ENCODE results near the gene KIAA2012. TPM values are rescaled to one million over a fixed set of nuclear protein-coding genes. Genes with fewer than 3 reads are reported as not detected.

Gene KIAA2012
- total and polyA plus RNA-seq, 4 donors, result under 0.01 to 0.61 (median 0.42) TPM

DNA sequence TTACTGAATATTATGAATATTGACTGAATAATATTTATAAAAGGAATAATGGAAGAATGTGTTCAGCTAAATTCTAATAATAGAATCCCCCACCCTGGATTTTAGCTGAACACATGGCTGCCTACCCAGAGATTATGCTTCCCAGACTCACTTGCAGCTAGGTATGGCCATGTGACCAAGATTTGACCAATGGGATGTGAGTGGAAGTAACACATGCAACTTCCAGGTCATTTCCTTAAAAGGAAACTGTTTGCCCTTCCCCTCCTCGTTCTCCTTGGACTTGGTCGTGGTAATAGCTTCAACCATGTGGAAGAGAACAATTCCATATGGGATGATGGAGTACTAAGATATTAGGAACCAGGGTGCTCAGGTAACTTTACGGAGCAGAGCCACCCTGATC, 47.8 kb downstream of the KIAA2012 start:
- no peaks in the 10 kb centered on the region for H3K27me3 ChIP-seq (ENCODE audit: control insufficient read depth in 4 of 4, insufficient read depth in 4 of 4, low read length in 3 of 4)
- H3K36me3 ChIP-seq (ENCODE audit: control insufficient read depth in 4 of 4, insufficient read depth in 3 of 4, low read depth in 1 of 4, low read length in 3 of 4), result no peaks in the 10 kb centered on the region
- H3K4me3 ChIP-seq (ENCODE audit: low read depth in 1 of 3, low read length in 3 of 3), result no peak overlapping the region
- TF ChIP-seq FOXA2 (IDR thresholded peaks at IDR 0.05) (no peak), SP1 (IDR thresholded peaks at IDR 0.05) (no peak), RAD21 (IDR thresholded peaks at IDR 0.05) (no peak), FOXA1 (IDR thresholded peaks at IDR 0.05) (no peak), RXRA (IDR thresholded peaks at IDR 0.05) (no peak), YY1 (IDR thresholded peaks at IDR 0.05) (no peak), GABPA (IDR thresholded peaks at IDR 0.05 in 1 of 2, conservative IDR thresholded peaks at IDR 0.05 in 1 of 2) (no peak), TAF1 (conservative IDR thresholded peaks at IDR 0.05) (no peak), EGR1 (IDR thresholded peaks at IDR 0.05; ENCODE audit: low read depth in 2 of 2) (no peak), NR2F2 (IDR thresholded peaks at IDR 0.05) (no peak), HNF4A (conservative IDR thresholded peaks at IDR 0.05) (no peak)
- TF ChIP-seq, protein P1, sequence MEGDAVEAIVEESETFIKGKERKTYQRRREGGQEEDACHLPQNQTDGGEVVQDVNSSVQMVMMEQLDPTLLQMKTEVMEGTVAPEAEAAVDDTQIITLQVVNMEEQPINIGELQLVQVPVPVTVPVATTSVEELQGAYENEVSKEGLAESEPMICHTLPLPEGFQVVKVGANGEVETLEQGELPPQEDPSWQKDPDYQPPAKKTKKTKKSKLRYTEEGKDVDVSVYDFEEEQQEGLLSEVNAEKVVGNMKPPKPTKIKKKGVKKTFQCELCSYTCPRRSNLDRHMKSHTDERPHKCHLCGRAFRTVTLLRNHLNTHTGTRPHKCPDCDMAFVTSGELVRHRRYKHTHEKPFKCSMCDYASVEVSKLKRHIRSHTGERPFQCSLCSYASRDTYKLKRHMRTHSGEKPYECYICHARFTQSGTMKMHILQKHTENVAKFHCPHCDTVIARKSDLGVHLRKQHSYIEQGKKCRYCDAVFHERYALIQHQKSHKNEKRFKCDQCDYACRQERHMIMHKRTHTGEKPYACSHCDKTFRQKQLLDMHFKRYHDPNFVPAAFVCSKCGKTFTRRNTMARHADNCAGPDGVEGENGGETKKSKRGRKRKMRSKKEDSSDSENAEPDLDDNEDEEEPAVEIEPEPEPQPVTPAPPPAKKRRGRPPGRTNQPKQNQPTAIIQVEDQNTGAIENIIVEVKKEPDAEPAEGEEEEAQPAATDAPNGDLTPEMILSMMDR (IDR thresholded peaks at IDR 0.05; ENCODE audit: low read depth, low read length, missing input control), result no peak
- TF ChIP-seq, protein P2, sequence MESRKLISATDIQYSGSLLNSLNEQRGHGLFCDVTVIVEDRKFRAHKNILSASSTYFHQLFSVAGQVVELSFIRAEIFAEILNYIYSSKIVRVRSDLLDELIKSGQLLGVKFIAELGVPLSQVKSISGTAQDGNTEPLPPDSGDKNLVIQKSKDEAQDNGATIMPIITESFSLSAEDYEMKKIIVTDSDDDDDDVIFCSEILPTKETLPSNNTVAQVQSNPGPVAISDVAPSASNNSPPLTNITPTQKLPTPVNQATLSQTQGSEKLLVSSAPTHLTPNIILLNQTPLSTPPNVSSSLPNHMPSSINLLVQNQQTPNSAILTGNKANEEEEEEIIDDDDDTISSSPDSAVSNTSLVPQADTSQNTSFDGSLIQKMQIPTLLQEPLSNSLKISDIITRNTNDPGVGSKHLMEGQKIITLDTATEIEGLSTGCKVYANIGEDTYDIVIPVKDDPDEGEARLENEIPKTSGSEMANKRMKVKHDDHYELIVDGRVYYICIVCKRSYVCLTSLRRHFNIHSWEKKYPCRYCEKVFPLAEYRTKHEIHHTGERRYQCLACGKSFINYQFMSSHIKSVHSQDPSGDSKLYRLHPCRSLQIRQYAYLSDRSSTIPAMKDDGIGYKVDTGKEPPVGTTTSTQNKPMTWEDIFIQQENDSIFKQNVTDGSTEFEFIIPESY (IDR thresholded peaks at IDR 0.05), result no peak
- TF ChIP-seq, protein P3, sequence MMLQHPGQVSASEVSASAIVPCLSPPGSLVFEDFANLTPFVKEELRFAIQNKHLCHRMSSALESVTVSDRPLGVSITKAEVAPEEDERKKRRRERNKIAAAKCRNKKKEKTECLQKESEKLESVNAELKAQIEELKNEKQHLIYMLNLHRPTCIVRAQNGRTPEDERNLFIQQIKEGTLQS (IDR thresholded peaks at IDR 0.05), result no peak
- TF ChIP-seq, protein P4, sequence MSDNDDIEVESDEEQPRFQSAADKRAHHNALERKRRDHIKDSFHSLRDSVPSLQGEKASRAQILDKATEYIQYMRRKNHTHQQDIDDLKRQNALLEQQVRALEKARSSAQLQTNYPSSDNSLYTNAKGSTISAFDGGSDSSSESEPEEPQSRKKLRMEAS (IDR thresholded peaks at IDR 0.05), result no peak
- no peak for DNase-seq (ENCODE audit: low spot score)
- H3K4me1 ChIP-seq (ENCODE audit: control insufficient read depth in 4 of 4, insufficient read depth in 4 of 4, low read length in 3 of 4), result no peaks in the 10 kb centered on the region
- WGBS, result 88% methylated on average over 3 of the region's 3 CpGs
- H3K9me3 ChIP-seq (ENCODE audit: control insufficient read depth in 4 of 4, low read length in 3 of 4), result peaks cover 0 to 3% (median 0%) of the 10 kb centered on the region in 4 donors
- H3K9ac ChIP-seq (ENCODE audit: low read depth in 1 of 2, low read length in 2 of 2), result no peak overlapping the region
- H3K27ac ChIP-seq (ENCODE audit: low read depth in 1 of 2, low read length in 2 of 2), result no peak overlapping the region

DNA sequence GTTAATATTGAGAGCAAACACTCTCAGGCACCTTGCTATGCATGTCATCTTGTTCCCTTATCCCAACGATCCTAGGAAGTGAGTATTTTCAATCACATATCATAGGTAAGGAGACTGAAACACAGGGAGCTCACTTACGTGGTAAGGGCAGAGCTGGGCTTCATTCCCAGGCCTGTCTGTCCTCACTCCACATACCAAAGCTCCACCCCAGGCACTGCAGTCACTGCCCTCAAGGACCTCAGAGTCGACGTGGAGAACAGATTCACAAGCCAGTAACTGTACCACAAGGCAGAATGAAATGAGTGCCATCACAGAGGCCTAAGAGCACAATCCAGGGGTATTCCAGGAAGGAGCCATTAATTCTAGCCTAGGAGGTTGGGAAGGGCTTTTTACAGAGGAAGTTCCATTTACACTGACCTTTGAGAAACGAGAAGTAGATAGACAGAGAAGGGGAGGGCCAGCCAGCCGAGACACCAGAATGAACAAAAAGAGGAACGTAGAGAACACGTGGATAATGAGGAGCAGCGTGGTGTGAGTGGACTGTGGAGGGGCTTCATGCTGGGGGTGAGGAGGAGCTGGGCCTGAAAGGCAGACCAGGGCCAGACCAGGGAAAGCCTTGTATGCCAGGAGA, 48.6 kb downstream of the KIAA2012 start:
- TF ChIP-seq, protein P1 (IDR thresholded peaks at IDR 0.05; ENCODE audit: low read depth, low read length, missing input control), result no peak
- TF ChIP-seq SP1 (IDR thresholded peaks at IDR 0.05) (no peak), FOXA1 (IDR thresholded peaks at IDR 0.05) (no peak), RAD21 (IDR thresholded peaks at IDR 0.05) (no peak), EGR1 (IDR thresholded peaks at IDR 0.05; ENCODE audit: low read depth in 2 of 2) (no peak), NR2F2 (IDR thresholded peaks at IDR 0.05) (no peak), YY1 (IDR thresholded peaks at IDR 0.05) (no peak), RXRA (IDR thresholded peaks at IDR 0.05) (no peak), FOXA2 (IDR thresholded peaks at IDR 0.05) (no peak), HNF4A (conservative IDR thresholded peaks at IDR 0.05) (no peak), TAF1 (conservative IDR thresholded peaks at IDR 0.05) (no peak)
- TF ChIP-seq, protein P4 (IDR thresholded peaks at IDR 0.05), result no peak
- TF ChIP-seq, protein P2 (IDR thresholded peaks at IDR 0.05), result no peak
- TF ChIP-seq, protein P5, sequence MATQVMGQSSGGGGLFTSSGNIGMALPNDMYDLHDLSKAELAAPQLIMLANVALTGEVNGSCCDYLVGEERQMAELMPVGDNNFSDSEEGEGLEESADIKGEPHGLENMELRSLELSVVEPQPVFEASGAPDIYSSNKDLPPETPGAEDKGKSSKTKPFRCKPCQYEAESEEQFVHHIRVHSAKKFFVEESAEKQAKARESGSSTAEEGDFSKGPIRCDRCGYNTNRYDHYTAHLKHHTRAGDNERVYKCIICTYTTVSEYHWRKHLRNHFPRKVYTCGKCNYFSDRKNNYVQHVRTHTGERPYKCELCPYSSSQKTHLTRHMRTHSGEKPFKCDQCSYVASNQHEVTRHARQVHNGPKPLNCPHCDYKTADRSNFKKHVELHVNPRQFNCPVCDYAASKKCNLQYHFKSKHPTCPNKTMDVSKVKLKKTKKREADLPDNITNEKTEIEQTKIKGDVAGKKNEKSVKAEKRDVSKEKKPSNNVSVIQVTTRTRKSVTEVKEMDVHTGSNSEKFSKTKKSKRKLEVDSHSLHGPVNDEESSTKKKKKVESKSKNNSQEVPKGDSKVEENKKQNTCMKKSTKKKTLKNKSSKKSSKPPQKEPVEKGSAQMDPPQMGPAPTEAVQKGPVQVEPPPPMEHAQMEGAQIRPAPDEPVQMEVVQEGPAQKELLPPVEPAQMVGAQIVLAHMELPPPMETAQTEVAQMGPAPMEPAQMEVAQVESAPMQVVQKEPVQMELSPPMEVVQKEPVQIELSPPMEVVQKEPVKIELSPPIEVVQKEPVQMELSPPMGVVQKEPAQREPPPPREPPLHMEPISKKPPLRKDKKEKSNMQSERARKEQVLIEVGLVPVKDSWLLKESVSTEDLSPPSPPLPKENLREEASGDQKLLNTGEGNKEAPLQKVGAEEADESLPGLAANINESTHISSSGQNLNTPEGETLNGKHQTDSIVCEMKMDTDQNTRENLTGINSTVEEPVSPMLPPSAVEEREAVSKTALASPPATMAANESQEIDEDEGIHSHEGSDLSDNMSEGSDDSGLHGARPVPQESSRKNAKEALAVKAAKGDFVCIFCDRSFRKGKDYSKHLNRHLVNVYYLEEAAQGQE (IDR thresholded peaks at IDR 0.05), result no peak
- TF ChIP-seq, protein P3 (IDR thresholded peaks at IDR 0.05), result no peak
- WGBS, result 76% methylated on average over 9 of the region's 9 CpGs
- peaks cover 0 to 3% (median 0%) of the 10 kb centered on the region in 4 donors for H3K9me3 ChIP-seq (ENCODE audit: control insufficient read depth in 4 of 4, low read length in 3 of 4)

More for the DNA sequence above, 48.6 kb downstream of the KIAA2012 start:
- no peak for DNase-seq (ENCODE audit: low spot score)
- Histone ChIP-seq H3K4me3 (ENCODE audit: low read depth in 1 of 3, low read length in 3 of 3) (no peak overlapping the region), H3K27me3 (ENCODE audit: control insufficient read depth in 4 of 4, insufficient read depth in 4 of 4, low read length in 3 of 4) (no peaks in the 10 kb centered on the region), H3K9ac (ENCODE audit: low read depth in 1 of 2, low read length in 2 of 2) (no peak overlapping the region), H3K36me3 (ENCODE audit: control insufficient read depth in 4 of 4, insufficient read depth in 3 of 4, low read depth in 1 of 4, low read length in 3 of 4) (no peaks in the 10 kb centered on the region), H3K27ac (ENCODE audit: low read depth in 1 of 2, low read length in 2 of 2) (no peak overlapping the region), H3K4me1 (ENCODE audit: control insufficient read depth in 4 of 4, insufficient read depth in 4 of 4, low read length in 3 of 4) (no peaks in the 10 kb centered on the region)
